Gastrocnemius medialis (tissue), 4 donors: ENCODE measurements around the gene ST6GALNAC3.

Experiments
- CTCF ChIP-seq, 5 experiments: fragments of 450-650 bp in 3 of 5; fragments of 200-600 bp in 2 of 5; sonication (generic) in 2 of 5; IDR thresholded peaks in 4 of 5; conservative IDR thresholded peaks in 1 of 5; 1 replicate in 4 of 5; 2 replicates in 1 of 5; pipeline ENCODE4 v1.5.1; 2016 to 2019; ENCODE audit warnings: antibody characterized with exemption in 5 of 5, mild to moderate bottlenecking in 3 of 5, moderate library complexity in 3 of 5
- POLR2A ChIP-seq, 2 donors: fragments of 450-650 bp; IDR thresholded peaks; one replicate each; pipeline ENCODE4 v1.6.1; 2017; ENCODE audit warnings: antibody characterized with exemption in 2 of 2, mild to moderate bottlenecking in 2 of 2, moderate library complexity in 2 of 2

DNA sequence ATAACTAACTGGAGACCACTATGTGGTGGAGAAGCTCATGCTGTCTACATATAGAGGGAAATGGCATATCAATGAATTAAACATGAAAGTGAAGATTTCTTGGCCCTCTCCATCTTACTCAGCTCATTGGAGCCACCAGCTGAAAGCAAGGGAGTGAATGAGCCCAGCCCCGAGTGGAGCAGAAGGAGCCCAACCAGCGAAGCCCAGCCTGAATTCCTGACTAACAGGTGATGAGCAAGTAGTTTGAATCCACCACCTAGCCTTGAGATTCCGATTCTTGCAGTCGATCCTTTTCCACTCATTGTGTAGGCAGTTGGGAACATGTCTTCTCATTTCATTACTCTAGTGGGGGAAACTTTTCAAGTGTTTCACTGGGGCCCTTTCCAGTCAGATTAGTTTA is 18.6 kb upstream of the ST6GALNAC3 start:
- TF ChIP-seq CTCF (IDR thresholded peaks at IDR 0.05 in 4 of 5, conservative IDR thresholded peaks at IDR 0.05 in 1 of 5) = no peak
- no peak for TF ChIP-seq POLR2A (IDR thresholded peaks at IDR 0.05)
